IMR-90 (cell line): ENCODE results near the gene INAFM1. TPM values are rescaled to one million over a fixed set of nuclear protein-coding genes. Genes with fewer than 3 reads are reported as not detected.
A peak's percentile ranks its signal among the peaks of the same experiment; 100 is the strongest.

Experiments
- ATAC-seq: fragments of 200-7000 bp; cut with Tn5 transposase; 2 replicates; pipeline ENCODE4 v1.9.1; 2020; ENCODE audit warnings: low read depth, mild to moderate bottlenecking, moderate library complexity
- BruUV-seq: library from RNA; stranded (reverse); fragments of 400-500 nt; replicated peaks from 2 replicates; lab custom pipeline; 2021; lab: Mats Ljungman, UMichigan
- CTCF ChIA-PET: fragments of 300-600 bp; formaldehyde crosslinking; extraction: SDS; loops from one replicate; lab custom pipeline; 2021; ENCODE audit warnings: antibody characterized with exemption; lab: Yijun Ruan, JAX
- POLR2A ChIA-PET: fragments of 300-600 bp; sonication (Branson Sonifier 250); formaldehyde crosslinking; loops from one replicate; lab custom pipeline; 2022; ENCODE audit warnings: antibody characterized with exemption; ENCODE audit not compliant: unreplicated experiment; lab: Charles Lee
- DNase-seq: peaks from one replicate; pipeline ENCODE4 v3.0.0; 2013
- H2AFZ ChIP-seq: replicated peaks from 2 replicates; pipeline ENCODE3; 2013; ENCODE audit warnings: low read length, mild to moderate bottlenecking; ENCODE audit not compliant: poor library complexity
- H2AK5ac ChIP-seq: 2 replicates; pipeline ENCODE4 v1.6.1; 2013; ENCODE audit warnings: low read depth, low read length, inconsistent platforms
- H2AK9ac ChIP-seq: replicated peaks from 2 replicates; pipeline ENCODE3; 2013; ENCODE audit warnings: mild to moderate bottlenecking, low read depth, low read length, moderate library complexity; ENCODE audit not compliant: poor library complexity
- H2BK120ac ChIP-seq: 2 replicates; pipeline ENCODE4 v1.6.1; 2013; ENCODE audit warnings: low read depth, low read length, inconsistent platforms
- H2BK15ac ChIP-seq: 3 replicates; pipeline ENCODE4 v1.6.1; 2013; ENCODE audit warnings: low read depth, low read length, inconsistent platforms
- H2BK20ac ChIP-seq: 2 replicates; pipeline ENCODE4 v1.6.1; 2013; ENCODE audit warnings: low read depth, mild to moderate bottlenecking, inconsistent platforms, low read length, moderate library complexity
- H2BK5ac ChIP-seq: 2 replicates; pipeline ENCODE4 v1.6.1; 2013; ENCODE audit warnings: mild to moderate bottlenecking, low read depth, low read length, inconsistent platforms; ENCODE audit not compliant: poor library complexity, severe bottlenecking
- H3K14ac ChIP-seq: replicated peaks from 2 replicates; pipeline ENCODE4 v1.6.1; 2013; ENCODE audit warnings: low read depth, low read length, inconsistent platforms
- H3K18ac ChIP-seq: 2 replicates; pipeline ENCODE4 v1.6.1; 2013; ENCODE audit warnings: low read depth, low read length, control low read depth
- H3K23ac ChIP-seq: 2 replicates; pipeline ENCODE4 v1.6.1; 2013; ENCODE audit warnings: low read depth, low read length, inconsistent platforms
- H3K27ac ChIP-seq: 2 replicates; pipeline ENCODE4 v1.5.1; 2013; ENCODE audit warnings: mild to moderate bottlenecking, control low read depth, low read length; ENCODE audit not compliant: insufficient read depth
- H3K27me3 ChIP-seq: 2 replicates; pipeline ENCODE4 v1.6.1; 2013; ENCODE audit warnings: low read length; ENCODE audit not compliant: control insufficient read depth, insufficient read depth
- H3K36me3 ChIP-seq: 2 replicates; pipeline ENCODE4 v1.6.1; 2013; ENCODE audit warnings: low read length, mixed read lengths; ENCODE audit not compliant: control insufficient read depth, insufficient read depth
- H3K4ac ChIP-seq: 2 replicates; pipeline ENCODE4 v1.6.1; 2013; ENCODE audit warnings: low read depth, low read length, inconsistent platforms
- H3K4me1 ChIP-seq: 2 replicates; pipeline ENCODE4 v1.6.1; 2013; ENCODE audit warnings: low read length, mixed read lengths; ENCODE audit not compliant: control insufficient read depth, insufficient read depth
- H3K4me2 ChIP-seq: 2 replicates; pipeline ENCODE4 v1.6.1; 2013; ENCODE audit warnings: low read depth, mild to moderate bottlenecking, control low read depth, low read length, moderate library complexity
- H3K4me3 ChIP-seq: 2 replicates; pipeline ENCODE4 v1.5.1; 2013; ENCODE audit warnings: low read depth, mild to moderate bottlenecking, control low read depth, low read length, moderate library complexity; ENCODE audit not compliant: insufficient read depth
- H3K56ac ChIP-seq: 2 replicates; pipeline ENCODE4 v1.6.1; 2013; ENCODE audit warnings: low read length, inconsistent platforms; ENCODE audit not compliant: insufficient read depth; ENCODE audit errors: extremely low read depth
- H3K79me1 ChIP-seq, 2 experiments: 2 replicates each; pipeline ENCODE4 v1.6.1; 2013; ENCODE audit warnings: low read length in 2 of 2, inconsistent platforms in 1 of 2, low read depth in 1 of 2
- H3K9ac ChIP-seq: 2 replicates; pipeline ENCODE4 v1.6.1; 2013; ENCODE audit warnings: low read depth, low read length, control low read depth
- H3K9me1 ChIP-seq: 2 replicates; pipeline ENCODE4 v1.6.1; 2013; ENCODE audit warnings: low read length, inconsistent platforms; ENCODE audit not compliant: insufficient read depth
- H3K9me3 ChIP-seq: 2 replicates; pipeline ENCODE4 v1.6.1; 2013; ENCODE audit warnings: low read length; ENCODE audit not compliant: control insufficient read depth, insufficient read depth
- H4K20me1 ChIP-seq: 2 replicates; pipeline ENCODE4 v1.6.1; 2013; ENCODE audit warnings: low read length, inconsistent platforms; ENCODE audit not compliant: insufficient read depth
- H4K5ac ChIP-seq: 2 replicates; pipeline ENCODE4 v1.6.1; 2013; ENCODE audit warnings: mild to moderate bottlenecking, low read depth, low read length, control low read depth
- H4K8ac ChIP-seq, 2 experiments: 2 replicates each; pipeline ENCODE4 v1.6.1; 2013; ENCODE audit warnings: low read depth in 2 of 2, low read length in 2 of 2, control low read depth in 1 of 2, inconsistent platforms in 1 of 2
- H4K91ac ChIP-seq: 2 replicates; pipeline ENCODE4 v1.6.1; 2013; ENCODE audit warnings: low read depth, low read length, inconsistent platforms; ENCODE audit not compliant: insufficient read depth
- CEBPB ChIP-seq: IDR thresholded peaks from 2 replicates; pipeline ENCODE4 v1.6.1; 2012; ENCODE audit warnings: low read depth, low read length, improper control_type of control experiment
- CHD1 ChIP-seq: IDR thresholded peaks from 2 replicates; pipeline ENCODE4 v1.6.1; 2012; ENCODE audit warnings: low read depth, low read length, improper control_type of control experiment
- FOS ChIP-seq: fragments of 150-350 bp; IDR thresholded peaks from 2 replicates; pipeline ENCODE4 v1.6.1; 2016; ENCODE audit warnings: low read depth, low read length
- MAZ ChIP-seq: IDR thresholded peaks from 2 replicates; pipeline ENCODE4 v1.6.1; 2012; ENCODE audit warnings: low read depth, mild to moderate bottlenecking, low read length, improper control_type of control experiment, moderate library complexity, borderline replicate concordance
- NFE2L2 ChIP-seq: fragments of 150-350 bp; IDR thresholded peaks from 2 replicates; pipeline ENCODE4 v1.6.1; 2016; ENCODE audit warnings: low read depth, mild to moderate bottlenecking, low read length
- POLR2A ChIP-seq: IDR thresholded peaks from 2 replicates; pipeline ENCODE4 v1.6.1; 2012; ENCODE audit warnings: mild to moderate bottlenecking, low read depth, low read length
- RAD21 ChIP-seq: IDR thresholded peaks from 2 replicates; pipeline ENCODE4 v1.6.1; 2012; ENCODE audit warnings: low read length, improper control_type of control experiment
- RFX5 ChIP-seq: IDR thresholded peaks from 2 replicates; pipeline ENCODE4 v1.8.0; 2012; ENCODE audit warnings: low read depth, mild to moderate bottlenecking, low read length, moderate library complexity
- SMC3 ChIP-seq: fragments of 150-350 bp; IDR thresholded peaks from 2 replicates; pipeline ENCODE4 v1.6.1; 2016; ENCODE audit warnings: low read depth, mild to moderate bottlenecking, antibody characterized with exemption, low read length, moderate library complexity
- USF2 ChIP-seq: fragments of 150-350 bp; IDR thresholded peaks from 2 replicates; pipeline ENCODE4 v1.6.1; 2017; ENCODE audit warnings: mild to moderate bottlenecking, antibody characterized with exemption, low read length, low read depth
- WGBS, 2 experiments: methylation state at CpG; one replicate each; pipeline versions ENCODE4 v1.1.5 to v1.1.7; 2013; ENCODE audit warnings: missing lambda C conversion rate in 2 of 2; ENCODE audit not compliant: insufficient read length in 1 of 2; ENCODE audit errors: extremely low coverage in 2 of 2; 5-methylcytosine and 5-hydroxymethylcytosine counted together
- dilution Hi-C: fragments of 300-500 bp; cut with HindIII; formaldehyde crosslinking; loops from one replicate; pipeline ENCODE4 v1.14.3; 2018; ENCODE audit warnings: low sequenced_read_pairs; ENCODE audit not compliant: unreplicated experiment
- in situ Hi-C: fragments of 300-500 bp; cut with MboI; formaldehyde crosslinking; loops from 3 replicates; pipeline ENCODE4 v1.14.3; 2019; ENCODE audit warnings: low sequenced_read_pairs, inconsistent platforms, mixed read lengths
- intact Hi-C: fragments of 100-400 bp; cut with micrococcal nuclease; formaldehyde crosslinking; loops from 2 replicates; pipeline ENCODE4 v1.10.0; 2022
- polyA plus RNA-seq, 3 experiments: library from polyadenylated mRNA; depleted of rRNA; stranded (reverse); fragments of >200 nt; gene quantifications; 2 replicates each; pipeline ENCODE4 v1.2.3, GENCODE V29; 2012; ENCODE audit warnings: low replicate concordance in 1 of 3
- total RNA-seq: library from RNA; depleted of rRNA; stranded (reverse); fragments of >200 nt; gene quantifications from 2 replicates; pipeline ENCODE4 v1.2.3, GENCODE V29; 2012

INAFM1 gene
- total and polyA plus RNA-seq, 2 of the 4 experiments (the other 2 are of a cell fraction): 0.36 to 7.8 TPM

GRCh38 chr19:47236072-47236675 is 38.5 kb upstream of the INAFM1 start:
- no peaks in the 10 kb centered on the region for H3K36me3 ChIP-seq
- CTCF ChIA-PET: no interaction called here
- no peak overlapping the region for H2AFZ ChIP-seq
- H3K27ac ChIP-seq: no peak overlapping the region
- POLR2A ChIA-PET: no interaction called here
- TF ChIP-seq FOS: no peak
- TF ChIP-seq MAZ: no peak
- TF ChIP-seq SMC3: no peak
- TF ChIP-seq USF2: no peak
- TF ChIP-seq CEBPB: no peak
- no peak for TF ChIP-seq RFX5
- no peak for TF ChIP-seq NFE2L2
- no peak for TF ChIP-seq POLR2A
- no peak for TF ChIP-seq CHD1
- TF ChIP-seq RAD21: no peak
- H3K56ac ChIP-seq: no peak overlapping the region
- no peaks in the 10 kb centered on the region for H3K27me3 ChIP-seq
- H3K4ac ChIP-seq: 0 out of 2 replicates have a peak overlapping the region, but pooled peaks have one; percentile 5
- H2BK20ac ChIP-seq: no peak overlapping the region
- H3K9me1 ChIP-seq: peaks cover 12% of the 10 kb centered on the region
- H4K8ac ChIP-seq: no peak overlapping the region
- H2BK15ac ChIP-seq: no peak overlapping the region
- H2AK5ac ChIP-seq: no peak overlapping the region
- no peak overlapping the region for H2BK5ac ChIP-seq
- in situ Hi-C loops (no loop called here), dilution Hi-C loops (no loop called here), intact Hi-C loops (no loop called here)
- no peaks in the 10 kb centered on the region for H3K9me3 ChIP-seq
- ATAC-seq (no peak), DNase-seq (no peak)
- no peaks in the 10 kb centered on the region for H4K20me1 ChIP-seq
- no TSS peak for BruUV-seq
- peaks cover 22% of the 10 kb centered on the region for H3K4me1 ChIP-seq
- H2AK9ac ChIP-seq: no peak overlapping the region
- H3K14ac ChIP-seq: no peak overlapping the region
- no peak overlapping the region for H3K23ac ChIP-seq
- H3K18ac ChIP-seq: no peak overlapping the region
- H3K79me1 ChIP-seq: peaks cover 4 to 15% of the 10 kb centered on the region in 2 experiments
- WGBS, 2 experiments: 88% methylated on average over 3 of the region's 12 CpGs; no CpG with 5 or more reads in 1 of the 2 experiments
- no peak overlapping the region for H4K5ac ChIP-seq
- no peak overlapping the region for H4K91ac ChIP-seq
- no peak overlapping the region for H3K4me2 ChIP-seq
- H3K9ac ChIP-seq: no peak overlapping the region
- no peak overlapping the region for H3K4me3 ChIP-seq
- no peak overlapping the region for H2BK120ac ChIP-seq
